ENCODE data around the gene IGSF21.
A peak's percentile ranks its signal among the peaks of the same experiment; 100 is the strongest.

IGSF21 gene

DNA sequence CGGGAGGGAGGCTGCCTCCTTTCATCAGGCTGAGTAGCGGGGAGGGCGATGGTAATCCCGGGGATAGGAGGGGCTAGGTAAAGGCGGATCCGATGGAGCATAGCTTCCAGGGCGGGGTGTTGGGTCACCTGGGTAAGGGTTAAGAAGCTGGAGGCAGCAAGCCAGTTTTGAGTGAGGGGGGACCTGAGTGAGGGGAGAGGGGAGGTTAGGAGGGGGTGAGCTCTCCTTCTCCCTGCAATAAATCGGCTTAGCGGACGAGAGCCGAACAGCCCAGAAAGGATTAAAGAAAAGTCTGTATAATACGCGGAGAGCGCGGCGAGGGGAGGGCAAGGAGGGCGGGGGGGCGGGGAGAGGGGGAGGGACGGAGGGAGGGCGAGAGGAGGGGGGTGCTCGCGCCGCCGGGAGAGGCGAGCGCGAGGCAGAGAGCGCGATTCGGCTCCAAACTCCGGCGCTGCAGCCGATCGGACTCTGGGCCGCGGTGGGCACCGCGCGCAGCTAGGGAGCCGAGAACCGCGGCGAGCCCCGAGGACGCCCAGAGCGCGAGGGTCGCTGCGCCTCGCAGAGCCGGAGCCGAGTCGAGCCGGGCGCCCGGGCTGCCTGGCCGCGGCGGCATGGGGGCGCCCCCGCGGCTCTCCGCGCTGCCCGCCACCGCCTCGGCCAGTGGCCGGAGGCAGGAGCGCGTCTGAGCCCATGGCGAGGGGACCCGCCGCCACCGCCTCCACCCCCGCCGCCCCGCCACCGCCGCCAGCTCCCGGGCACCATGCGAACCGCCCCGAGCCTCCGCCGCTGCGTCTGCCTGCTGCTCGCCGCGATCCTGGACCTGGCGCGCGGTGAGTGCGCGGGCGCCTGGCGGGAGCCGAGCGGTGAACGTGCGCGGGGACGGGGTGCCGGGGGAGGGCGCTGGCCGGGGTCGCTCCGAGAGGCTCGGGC lies at the start of gene IGSF21:
Gene IGSF21, plus strand, starts transcription at position 430 of the 930 bp plus-strand sequence. Its CDS starts 331 bp downstream, at position 761.
- DNase-seq = peak; percentile 39

DNA sequence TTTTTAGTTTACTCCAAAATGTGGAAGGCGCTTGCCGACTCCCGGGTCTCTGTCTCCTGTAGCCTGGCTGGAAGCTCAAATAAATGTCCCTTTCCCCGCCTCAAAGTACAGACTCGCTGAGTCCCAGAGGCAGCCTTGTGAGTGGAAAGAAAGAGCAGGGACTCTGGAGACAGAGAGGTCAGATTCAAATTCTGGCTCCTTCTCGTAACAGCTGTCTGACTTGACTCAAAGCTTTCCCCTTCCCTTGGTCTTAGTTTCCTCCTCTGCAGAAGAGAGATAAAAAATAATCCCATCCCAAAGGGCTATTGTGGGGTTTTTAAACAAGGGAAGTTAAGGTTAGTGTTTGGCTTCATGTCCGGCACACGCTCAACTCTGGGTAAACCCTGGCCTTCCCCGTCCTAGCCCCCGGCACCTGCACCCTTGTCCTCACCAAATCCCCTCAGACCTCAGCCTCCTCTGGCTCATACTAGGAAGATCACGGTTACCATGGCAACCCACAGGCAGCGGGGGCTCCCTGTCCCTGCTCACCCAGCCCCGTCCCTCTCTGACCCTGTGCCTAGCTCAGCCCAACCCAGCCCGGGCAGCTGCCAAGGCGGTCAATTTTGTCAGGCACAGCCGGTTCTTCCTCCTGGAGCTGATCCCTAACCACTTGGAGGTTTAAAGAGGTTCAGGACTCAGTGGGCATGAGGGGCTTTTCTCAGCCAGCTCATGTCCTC lies 49.2 kb upstream of the IGSF21 start:
- DNase-seq = no peak

DNA sequence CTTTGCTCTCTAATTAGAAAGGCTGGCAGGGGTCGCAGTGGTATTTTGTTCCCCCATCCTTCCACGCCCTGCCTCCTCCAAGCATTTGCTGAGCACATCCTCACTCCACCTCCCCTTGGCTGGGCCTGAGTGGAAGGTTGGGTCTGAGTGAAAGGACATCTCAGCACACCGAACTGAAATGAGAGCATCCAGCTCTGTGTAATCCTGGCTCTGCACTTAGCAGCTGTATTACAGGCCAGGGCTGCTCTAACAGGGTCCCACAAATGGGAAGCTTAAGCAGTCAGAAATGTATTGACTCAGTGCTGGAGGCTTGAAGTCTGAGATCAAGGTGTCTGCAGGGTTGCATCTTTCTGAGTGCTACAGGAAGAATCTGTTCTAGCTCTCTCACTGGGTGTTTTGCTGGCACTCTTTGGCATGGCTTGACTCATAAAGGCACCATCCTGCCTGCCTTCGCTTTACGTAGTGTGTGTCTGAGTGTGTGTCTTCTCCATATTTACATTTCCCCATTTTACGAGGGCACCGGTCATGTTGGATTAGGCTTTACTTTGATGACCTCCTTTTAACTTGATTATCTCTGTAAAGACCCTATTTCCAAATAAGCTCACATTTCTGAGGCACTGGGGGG lies 48.5 kb upstream of the IGSF21 start:
- no peak for DNase-seq

DNA sequence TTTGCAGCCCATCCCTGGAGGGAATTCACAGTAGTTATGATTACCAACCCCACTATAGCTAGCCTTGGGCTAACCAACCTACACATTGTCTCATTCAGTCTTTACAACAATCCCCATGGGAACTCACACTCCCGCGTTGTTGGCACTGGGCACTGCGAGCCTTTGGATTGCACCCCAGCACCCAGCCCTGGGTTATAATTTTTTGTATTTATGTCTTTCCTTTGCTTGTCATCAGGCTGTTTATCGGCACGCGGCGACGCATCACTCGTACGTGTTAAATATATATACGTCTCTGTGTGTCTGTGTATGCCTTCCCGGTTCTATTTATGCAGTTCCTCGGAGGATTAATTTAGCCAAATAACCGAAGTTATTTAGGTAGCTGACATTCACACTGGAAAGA lies 47.2 kb upstream of the IGSF21 start:
- no peak for DNase-seq

DNA sequence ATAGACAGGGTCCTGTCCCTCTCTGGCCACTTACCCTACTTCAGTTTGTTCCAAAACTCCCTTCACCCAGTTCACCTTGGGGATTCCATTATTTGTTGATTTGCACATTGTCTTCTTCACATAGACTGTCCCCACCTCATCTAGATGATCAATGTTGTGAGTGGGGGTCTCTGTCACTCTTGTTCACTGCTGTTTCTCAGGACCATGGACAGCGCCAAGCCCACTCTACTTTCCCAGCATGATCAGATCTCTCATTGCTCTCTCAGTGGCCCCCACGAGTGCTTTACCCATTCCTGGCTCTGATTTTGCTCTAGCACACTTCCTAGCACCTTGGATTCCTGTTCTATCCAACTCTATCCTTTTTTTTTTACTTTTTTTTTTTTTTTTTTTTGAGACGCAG lies 45.4 kb upstream of the IGSF21 start:
- no peak for DNase-seq

DNA sequence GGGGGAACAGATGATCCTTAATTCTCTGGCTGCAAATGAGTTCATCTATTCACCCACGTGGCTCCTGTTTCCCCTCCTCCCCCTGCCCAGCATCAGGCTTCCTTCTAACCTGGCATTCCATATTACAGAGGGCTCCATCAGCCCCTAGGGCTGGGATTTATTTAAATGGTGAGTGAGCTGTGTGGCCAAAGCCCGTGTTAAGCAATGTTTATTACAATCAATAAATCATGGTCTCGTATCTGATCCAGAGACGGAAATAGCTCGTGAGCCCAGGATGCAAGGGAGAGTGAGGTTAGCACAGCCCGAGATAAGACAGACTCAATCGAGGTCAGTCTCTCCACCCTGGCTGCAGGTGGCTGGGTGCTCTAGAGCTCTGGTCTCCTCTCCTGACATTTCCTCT lies 43.1 kb upstream of the IGSF21 start:
- DNase-seq = no peak

DNA sequence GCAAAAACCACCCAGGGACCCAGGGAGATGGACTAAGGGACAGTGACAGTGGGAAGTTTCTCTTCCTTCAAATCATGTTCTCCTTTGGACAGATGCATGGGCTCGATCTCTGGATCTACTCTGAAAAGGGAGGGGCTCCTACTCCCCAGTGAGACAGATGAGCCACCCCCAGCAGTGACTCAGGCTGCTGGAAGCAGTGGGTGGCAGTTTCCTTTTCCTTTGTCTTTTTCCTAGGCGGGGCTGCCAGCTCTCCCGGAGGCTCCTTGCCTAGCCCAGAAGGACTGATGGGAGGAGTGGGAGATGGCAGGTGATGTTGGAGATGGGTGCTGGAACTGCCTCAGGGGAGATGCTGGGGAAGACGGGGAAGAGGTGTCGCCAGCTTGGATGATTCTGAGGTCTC lies 41.0 kb upstream of the IGSF21 start:
- no peak for DNase-seq

DNA sequence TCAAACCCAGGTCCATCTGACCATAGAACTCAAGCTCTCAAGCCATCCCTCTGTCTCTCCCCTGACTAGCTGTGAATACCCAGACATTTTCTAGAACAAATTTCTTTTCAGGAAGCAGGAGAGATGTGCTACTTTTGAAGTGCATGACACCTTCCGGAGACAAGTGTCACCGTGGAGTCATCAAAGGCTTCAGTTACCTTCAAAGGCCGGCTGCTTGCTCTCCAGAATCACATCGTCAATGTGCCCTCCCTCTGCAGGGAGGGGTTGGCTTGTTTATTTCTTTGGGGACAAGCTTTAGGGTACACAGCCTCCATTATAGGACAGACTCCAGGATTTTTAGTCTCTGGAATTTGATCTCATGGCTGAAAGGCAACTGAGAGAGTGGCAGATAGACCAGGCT lies 37.7 kb upstream of the IGSF21 start:
- no peak for DNase-seq

DNA sequence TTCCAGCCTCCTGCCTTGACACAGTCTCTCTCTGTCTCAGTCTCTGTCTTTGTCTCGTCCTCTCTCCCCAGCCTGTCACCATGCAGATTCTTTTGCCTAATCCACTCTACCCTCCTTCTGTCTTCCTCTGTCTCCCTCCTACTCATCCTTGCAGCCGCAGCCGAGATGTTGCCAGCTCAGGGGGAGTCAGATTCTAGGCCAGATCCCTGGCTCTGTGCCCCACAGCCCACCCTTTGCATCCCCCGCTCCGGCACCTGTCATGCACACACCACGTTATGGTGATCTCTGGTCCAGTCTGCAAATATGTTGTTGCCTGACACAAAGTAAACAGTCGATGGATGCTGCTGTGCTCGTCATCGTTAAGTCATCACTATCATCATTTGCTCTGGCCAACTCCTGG lies 35.5 kb upstream of the IGSF21 start:
- no peak for DNase-seq

DNA sequence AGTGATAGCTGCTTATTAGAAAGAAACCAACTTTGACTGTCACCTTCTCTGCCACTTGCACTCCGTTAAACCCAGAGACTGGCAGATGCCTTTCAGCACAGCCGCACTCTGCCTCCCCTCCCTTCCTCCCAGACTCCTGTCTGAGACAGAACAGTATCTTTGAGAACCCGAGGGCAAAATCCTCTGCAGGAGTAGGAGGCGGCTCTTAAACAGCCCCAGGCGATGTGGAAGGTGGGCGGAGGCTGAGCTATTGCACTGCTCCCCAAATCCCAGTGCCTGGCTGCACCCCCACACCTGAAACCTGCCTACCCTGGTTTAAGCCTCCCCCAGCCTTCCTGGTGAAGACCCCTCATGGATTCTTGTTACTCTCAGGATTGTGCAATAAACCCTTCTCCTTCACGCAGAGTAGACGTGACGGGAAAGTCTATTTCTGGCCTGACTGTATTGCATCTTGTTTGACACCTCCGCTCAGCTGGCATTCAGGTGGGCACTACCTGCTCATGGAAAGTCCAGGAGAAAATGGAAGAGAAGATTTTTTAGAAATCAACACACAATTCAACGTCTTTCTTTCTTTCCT lies 34.4 kb upstream of the IGSF21 start:
- no peak for DNase-seq

DNA sequence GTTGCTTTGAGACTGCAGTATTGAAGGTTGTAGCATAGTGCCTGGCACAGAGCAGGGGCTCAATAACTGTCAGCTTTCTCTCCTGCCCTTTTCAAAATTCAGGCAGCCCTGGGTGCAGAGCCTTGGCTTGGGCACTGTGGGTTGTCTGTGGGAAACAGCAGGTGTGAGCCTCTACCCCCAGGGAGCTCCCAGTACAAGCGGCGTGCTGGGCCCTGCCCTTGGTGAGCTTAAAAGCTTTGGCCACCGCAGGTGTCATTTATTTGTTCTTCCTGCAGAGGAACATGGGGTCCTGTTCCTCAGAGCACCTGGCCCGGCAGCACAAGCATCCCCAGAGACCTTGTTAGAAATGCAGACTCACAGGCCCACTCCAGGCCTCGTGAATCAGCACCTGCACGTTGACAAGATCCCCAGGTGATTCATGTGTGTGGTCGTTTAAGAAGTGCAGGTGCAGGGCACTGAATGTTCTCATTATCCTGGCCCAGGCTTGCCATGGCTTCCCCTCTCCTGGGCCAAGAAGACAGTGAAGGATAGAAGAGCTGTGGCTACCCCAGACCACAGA lies 29.9 kb upstream of the IGSF21 start:
- no peak for DNase-seq

DNA sequence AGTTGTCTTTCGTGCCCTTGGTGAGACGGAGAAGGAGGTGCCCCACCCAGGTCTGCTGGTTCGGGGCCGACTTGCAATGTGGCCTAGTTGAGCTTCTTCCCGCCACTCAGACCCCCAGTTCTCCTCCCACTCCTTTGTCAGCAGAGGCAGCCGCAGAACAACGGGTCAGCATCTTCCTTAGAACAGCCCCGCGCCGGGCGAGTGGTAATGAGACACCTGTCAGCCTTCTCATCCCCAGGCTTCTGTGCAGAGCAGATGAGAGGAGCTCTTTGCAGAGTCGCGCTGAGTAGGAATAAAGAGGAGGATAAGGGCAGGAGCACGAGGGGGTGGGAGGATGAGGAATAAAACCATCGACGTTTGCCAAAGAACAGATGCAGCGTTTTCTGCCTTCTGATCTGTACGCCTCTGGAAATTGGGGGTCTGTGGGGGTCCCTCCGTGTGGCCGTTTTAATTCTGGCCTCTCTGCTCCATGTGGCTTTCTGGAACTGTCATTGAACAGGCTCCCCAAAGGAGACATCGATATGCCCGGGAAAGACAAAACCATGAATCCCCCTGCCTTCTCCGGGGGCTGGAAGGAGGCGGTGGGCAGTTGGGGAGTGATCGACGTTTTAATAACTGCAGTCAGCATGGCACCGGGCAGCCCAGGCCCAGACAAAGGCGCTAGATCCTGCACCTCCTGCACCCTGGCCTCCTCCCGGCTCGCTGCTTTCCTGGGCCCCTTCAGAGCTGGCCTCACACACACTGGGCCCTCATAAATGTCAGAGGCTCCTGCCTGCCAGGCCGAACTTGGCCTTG lies 27.5 kb upstream of the IGSF21 start:
- no peak for DNase-seq

DNA sequence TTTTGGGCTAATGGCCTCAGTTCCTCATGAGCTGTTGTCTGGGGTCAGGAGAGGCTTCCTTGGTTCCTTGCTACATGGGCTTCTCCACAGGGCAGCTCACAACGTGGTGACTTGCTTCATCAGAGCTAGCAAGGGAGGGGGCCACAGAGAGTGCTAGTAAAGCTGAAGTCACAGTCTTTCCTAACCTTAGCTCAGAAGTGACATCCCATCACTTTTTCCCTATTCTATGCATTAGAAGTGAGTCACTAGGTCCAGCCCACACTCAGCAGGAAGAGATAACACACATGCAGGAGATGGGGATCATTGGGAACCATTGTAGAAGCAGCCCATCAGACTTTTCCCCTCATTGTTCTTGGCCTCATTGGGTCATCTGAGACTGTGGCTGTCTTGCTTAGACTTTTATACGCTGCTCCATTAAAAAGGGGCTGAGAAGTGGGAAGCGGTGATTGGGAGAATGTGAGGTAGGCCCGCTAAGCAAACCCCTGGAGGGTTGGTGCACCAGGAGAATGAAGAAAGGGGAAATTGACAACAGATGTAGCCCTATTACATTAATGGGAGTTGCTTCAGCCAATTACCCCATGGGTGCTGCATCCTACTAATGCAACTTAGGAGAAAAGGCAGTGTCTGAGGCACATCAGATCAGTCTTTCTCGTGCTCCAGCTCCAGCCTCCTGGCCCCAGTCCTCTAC lies 22.1 kb upstream of the IGSF21 start:
- DNase-seq = no peak

DNA sequence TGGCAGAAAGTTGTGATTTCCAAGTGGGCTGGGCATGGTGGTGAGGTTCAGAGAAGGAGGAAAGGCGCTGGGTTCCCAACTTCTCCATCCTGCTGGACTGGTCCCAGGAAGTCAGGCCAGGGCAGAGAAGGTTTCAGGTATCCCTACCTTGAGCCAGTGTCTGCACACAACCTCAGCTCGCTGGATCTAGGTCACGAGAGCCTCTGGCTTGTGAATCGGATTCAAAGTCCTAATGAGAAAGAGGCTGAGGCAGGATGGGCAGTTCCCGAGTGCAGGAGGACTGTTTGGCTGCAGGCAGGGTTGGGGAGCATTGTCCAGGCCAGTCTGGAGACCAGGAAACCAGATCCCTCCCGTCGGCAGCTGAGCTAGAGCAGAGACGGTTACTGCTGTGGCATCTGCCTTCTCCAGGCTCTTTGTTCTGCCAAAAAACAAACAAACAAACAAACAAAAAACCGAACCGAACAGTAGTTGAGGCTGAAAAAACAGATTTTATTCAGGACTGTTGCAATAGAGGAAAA lies 19.5 kb upstream of the IGSF21 start:
- DNase-seq = no peak

DNA sequence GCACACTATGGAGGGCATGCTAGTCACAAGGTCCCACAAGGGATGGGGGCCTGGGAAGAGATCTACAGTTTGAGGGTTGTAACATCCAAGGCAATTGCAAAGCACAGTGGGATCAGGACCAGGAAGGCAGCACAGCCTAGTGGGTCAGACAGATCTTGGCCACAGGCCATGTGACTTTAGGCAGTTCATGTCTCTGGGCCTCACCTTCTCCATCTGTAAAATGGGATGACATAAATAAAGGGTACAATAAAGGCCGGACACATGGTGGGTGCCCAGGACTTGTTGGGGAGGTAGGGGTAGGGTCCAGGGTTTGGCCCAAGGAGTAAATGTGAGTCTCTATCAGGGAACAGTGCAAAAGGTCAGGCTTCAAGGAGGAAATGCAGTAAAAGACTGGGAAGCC lies 18.1 kb upstream of the IGSF21 start:
- no peak for DNase-seq

DNA sequence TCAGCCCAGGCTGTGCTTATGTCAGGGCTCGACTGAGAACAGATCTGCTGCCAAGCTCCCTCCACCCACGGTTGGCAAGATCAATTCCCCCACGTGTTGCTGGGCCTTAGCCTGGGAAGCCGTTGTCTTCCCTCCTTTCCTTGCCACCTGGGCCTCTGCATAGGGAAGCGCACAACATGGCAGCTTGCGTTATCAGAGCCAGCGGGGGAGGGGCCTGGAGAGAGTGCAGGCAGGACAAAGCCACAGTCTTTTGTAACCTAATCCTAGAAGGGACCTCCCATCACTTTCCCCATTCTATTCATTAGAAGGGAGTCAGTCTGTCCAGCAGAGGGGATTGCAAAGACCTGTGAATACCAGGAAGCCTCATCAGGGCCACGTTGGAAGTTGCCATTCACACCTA lies 17.0 kb upstream of the IGSF21 start:
- DNase-seq = no peak

DNA sequence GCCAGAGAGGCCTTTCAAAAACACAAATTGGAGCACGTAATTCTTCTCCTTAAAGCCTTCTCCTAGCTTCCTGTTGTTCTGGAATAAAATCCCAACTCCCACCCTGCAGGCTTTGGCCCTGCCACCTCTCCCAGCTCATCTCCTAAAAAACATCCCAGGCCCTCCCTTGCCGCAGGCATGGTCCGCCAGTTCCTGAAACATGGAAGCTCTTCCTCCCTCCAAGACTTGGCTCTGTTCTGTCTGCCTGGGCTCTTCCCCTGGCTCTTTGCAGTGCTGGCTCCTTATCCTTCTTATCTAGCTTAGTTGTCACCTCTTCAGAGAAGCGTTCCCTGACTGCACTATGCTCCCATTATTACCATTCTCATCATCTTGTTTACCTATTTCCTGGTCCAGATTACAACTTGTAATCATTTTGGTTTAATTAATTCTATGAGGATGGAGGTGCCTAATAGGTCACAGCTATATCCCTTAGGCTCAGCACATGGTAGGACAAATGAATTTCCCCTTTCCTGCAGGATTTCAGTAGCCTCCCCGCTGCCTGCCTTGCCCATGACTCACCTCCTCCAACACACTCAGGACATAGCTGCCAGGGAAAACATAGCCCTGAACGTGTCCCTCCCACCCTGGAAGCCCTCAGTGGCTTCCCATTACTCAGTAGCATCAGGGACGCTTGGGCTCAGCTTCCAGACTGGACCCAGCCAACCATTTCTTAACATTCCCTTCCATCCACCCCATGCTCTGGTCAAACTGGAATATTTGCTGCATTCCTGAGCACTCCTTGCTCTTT lies 15.7 kb upstream of the IGSF21 start:
- DNase-seq = no peak

DNA sequence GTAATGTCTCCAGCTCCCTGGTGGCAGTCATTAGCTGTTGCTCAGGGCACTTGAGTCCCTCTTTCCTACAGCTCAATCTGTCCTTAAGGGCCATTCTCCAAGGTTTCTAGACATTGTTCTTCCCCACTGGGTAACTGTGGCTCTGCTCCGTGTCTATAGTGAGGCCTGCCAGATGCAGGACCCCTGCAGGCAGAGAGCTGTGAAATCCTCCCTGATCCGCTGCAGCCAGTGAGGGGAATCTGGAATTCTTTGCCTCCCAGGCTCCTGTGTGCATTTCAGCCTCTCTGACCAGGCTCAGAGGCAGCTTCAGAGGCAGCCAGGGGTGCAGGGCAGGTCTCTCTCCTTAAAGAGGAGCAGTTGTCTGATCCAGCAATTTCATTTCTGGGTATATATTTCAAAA lies 14.4 kb upstream of the IGSF21 start:
- no peak for DNase-seq

DNA sequence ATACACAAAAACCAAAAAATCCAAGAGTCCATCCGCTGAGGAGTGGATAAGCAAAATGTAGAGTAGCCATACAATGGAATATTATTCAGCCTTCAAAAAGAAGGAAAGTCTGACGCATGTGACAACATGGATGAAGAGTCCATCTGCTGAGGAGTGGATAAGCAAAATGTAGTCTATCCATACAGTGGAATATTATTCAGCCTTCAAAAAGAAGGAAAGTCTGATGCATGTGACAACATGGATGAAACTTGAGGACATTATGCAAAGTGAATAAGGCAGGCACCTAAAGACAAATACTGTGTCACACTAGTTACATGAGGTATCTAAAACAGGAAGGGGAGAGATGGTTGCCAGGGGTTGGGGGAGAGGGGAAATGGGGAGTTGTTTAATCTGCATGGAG lies 14.0 kb upstream of the IGSF21 start:
- DNase-seq = no peak

DNA sequence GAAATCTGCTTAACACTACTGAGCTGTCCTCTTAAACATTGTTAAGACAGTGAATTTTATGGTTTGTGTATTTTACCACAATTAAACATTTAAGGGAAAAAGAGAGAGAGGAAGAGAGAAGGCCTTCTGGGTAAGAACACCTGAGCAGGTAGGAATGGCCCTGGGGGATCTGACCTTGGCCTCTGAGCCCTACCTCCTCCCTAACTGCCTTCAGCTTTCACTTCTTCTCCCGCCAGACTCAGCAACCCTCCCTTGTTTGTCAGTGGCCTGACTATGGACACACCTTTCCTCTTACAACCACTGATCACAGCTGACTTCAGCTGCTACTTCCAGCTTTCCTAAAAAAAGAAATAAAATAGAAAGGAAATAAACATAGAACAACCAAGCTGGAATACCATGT lies 13.5 kb upstream of the IGSF21 start:
- no peak for DNase-seq

DNA sequence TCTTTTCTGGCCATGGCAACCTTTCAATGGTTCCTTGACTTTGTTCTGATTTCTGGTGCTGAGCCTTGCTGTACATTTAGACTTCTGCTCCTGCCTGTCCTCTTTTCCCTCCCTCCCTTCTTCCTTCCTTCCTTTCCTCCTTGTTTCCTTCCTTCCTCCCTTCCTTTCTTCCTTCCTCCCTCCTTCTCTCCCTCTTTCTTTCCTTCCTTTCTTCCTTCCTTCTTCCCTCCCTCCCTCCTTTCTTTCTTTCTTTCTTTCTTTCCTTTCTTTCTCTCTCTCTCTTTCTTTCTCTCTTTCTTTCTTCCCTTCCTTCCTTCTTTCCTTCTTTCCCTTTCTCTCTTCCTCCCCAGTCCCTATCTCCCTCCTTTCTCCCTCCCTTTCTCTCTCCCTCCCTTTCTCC lies 10.4 kb upstream of the IGSF21 start:
- no peak for DNase-seq
